22Rv1 (cell line): Measurements from ENCODE around the gene KRT14.

Source experiments
- ZFX ChIP-seq: fragments of 450-650 bp; IDR thresholded peaks from 2 replicates; pipeline ENCODE4 v1.6.1; 2017; ENCODE audit warnings: antibody characterized with exemption, borderline replicate concordance
- TF ChIP-seq, protein P1 (sequence below): fragments of 450-650 bp; IDR thresholded peaks from 2 replicates; pipeline ENCODE4 v1.5.1; 2017; ENCODE audit warnings: mild to moderate bottlenecking

DNA sequence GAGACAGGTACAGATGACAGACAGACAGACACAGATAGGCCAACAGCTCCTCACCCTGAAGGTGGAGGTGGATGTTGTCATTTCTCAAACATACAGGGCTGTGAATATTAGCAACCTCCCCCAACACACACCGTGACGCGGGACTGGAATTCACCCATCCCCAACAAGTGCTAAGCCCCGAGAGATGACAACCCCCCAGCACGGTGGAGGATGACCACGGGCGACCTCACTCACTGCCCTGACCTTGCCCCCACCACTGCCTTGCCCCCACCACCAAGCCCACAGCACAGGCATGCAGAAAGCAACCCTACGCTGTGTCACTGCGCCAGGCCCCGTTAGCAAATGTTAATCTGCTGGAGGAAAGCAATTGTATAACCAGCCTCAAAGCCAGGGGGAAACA lies 42.6 kb upstream of the KRT14 start:
- TF ChIP-seq, protein P1, sequence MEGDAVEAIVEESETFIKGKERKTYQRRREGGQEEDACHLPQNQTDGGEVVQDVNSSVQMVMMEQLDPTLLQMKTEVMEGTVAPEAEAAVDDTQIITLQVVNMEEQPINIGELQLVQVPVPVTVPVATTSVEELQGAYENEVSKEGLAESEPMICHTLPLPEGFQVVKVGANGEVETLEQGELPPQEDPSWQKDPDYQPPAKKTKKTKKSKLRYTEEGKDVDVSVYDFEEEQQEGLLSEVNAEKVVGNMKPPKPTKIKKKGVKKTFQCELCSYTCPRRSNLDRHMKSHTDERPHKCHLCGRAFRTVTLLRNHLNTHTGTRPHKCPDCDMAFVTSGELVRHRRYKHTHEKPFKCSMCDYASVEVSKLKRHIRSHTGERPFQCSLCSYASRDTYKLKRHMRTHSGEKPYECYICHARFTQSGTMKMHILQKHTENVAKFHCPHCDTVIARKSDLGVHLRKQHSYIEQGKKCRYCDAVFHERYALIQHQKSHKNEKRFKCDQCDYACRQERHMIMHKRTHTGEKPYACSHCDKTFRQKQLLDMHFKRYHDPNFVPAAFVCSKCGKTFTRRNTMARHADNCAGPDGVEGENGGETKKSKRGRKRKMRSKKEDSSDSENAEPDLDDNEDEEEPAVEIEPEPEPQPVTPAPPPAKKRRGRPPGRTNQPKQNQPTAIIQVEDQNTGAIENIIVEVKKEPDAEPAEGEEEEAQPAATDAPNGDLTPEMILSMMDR, result no peak
- no peak for TF ChIP-seq ZFX
